ENCODE measurements around the gene KIF5C.

The KIF5C gene

GRCh38 chr2:148968776-148969319 lies 93.8 kb downstream of the KIF5C start:
- TF ChIP-seq ZNF19 (tag by site-specific recombination; IDR thresholded peaks at IDR 0.05; ENCODE audit: low read depth): no peak
- TF ChIP-seq GLIS2 (tag by site-specific recombination; IDR thresholded peaks at IDR 0.05): no peak
- TF ChIP-seq, protein P1, sequence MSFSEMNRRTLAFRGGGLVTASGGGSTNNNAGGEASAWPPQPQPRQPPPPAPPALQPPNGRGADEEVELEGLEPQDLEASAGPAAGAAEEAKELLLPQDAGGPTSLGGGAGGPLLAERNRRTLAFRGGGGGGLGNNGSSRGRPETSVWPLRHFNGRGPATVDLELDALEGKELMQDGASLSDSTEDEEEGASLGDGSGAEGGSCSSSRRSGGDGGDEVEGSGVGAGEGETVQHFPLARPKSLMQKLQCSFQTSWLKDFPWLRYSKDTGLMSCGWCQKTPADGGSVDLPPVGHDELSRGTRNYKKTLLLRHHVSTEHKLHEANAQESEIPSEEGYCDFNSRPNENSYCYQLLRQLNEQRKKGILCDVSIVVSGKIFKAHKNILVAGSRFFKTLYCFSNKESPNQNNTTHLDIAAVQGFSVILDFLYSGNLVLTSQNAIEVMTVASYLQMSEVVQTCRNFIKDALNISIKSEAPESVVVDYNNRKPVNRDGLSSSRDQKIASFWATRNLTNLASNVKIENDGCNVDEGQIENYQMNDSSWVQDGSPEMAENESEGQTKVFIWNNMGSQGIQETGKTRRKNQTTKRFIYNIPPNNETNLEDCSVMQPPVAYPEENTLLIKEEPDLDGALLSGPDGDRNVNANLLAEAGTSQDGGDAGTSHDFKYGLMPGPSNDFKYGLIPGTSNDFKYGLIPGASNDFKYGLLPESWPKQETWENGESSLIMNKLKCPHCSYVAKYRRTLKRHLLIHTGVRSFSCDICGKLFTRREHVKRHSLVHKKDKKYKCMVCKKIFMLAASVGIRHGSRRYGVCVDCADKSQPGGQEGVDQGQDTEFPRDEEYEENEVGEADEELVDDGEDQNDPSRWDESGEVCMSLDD (tag by site-specific recombination; IDR thresholded peaks at IDR 0.05): no peak
- no peak for TF ChIP-seq SP3 (tag by site-specific recombination; IDR thresholded peaks at IDR 0.05)
- TF ChIP-seq ZNF140 (tag by site-specific recombination; IDR thresholded peaks at IDR 0.05): no peak
- TF ChIP-seq, protein P2, sequence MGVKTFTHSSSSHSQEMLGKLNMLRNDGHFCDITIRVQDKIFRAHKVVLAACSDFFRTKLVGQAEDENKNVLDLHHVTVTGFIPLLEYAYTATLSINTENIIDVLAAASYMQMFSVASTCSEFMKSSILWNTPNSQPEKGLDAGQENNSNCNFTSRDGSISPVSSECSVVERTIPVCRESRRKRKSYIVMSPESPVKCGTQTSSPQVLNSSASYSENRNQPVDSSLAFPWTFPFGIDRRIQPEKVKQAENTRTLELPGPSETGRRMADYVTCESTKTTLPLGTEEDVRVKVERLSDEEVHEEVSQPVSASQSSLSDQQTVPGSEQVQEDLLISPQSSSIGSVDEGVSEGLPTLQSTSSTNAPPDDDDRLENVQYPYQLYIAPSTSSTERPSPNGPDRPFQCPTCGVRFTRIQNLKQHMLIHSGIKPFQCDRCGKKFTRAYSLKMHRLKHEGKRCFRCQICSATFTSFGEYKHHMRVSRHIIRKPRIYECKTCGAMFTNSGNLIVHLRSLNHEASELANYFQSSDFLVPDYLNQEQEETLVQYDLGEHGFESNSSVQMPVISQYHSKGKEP (tag by site-specific recombination; IDR thresholded peaks at IDR 0.05): no peak
- TF ChIP-seq, protein P3, sequence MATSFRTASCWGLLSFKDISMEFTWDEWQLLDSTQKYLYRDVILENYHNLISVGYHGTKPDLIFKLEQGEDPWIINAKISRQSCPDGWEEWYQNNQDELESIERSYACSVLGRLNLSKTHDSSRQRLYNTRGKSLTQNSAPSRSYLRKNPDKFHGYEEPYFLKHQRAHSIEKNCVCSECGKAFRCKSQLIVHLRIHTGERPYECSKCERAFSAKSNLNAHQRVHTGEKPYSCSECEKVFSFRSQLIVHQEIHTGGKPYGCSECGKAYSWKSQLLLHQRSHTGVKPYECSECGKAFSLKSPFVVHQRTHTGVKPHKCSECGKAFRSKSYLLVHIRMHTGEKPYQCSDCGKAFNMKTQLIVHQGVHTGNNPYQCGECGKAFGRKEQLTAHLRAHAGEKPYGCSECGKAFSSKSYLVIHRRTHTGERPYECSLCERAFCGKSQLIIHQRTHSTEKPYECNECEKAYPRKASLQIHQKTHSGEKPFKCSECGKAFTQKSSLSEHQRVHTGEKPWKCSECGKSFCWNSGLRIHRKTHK (tag by site-specific recombination; IDR thresholded peaks at IDR 0.05): no peak
- no peak for TF ChIP-seq ZNF792 (tag by site-specific recombination; IDR thresholded peaks at IDR 0.05)
- TF ChIP-seq GLIS1 (tag by site-specific recombination; IDR thresholded peaks at IDR 0.05): no peak
- Histone ChIP-seq H3K36me3 (ENCODE audit: control insufficient read depth in 2 of 2, insufficient read depth in 1 of 2, low read length in 2 of 2) (peaks cover 0 to 60% of the 10 kb centered on the region in 2 experiments; a peak in 1 of 3 replicates), H3K27ac (ENCODE audit: extremely low read depth, low read depth, low read length) (no peak overlapping the region), H3K4me1 (ENCODE audit: control insufficient read depth, insufficient read depth, low read length) (no peaks in the 10 kb centered on the region), H3K9me3 (ENCODE audit: control insufficient read depth, insufficient read depth, low read depth, low read length) (no peaks in the 10 kb centered on the region), H3K4me3 (ENCODE audit: low read depth, low read length) (no peak overlapping the region)
- ChIA-PET CTCF (interaction anchor here (0.6 kb wide), 1 partner anchor 818 kb away, joined by 3 read pairs; no protein-coding TSS in a partner anchor), POLR2A (no interaction called here)

DNA sequence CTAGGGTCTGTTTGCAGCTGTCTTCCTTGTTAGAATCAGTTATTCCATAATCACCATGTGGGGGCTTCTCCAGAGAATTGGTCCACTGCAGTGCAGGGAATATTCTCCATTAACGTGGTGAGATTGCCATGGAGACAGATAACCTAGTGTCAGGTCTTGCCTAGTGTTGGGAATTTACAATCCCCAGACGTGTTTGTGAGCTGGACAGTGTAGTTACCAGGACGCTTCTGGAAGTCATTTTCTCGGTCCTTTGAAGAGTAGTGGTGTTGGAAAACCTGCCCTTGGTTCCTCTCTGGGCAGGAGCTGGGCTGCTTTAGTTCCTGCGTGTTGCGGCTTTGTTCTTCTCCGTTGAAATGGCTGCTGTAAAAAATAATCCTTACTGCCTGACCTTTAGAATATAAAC lies 94.6 kb downstream of the KIF5C start:
- CTCF ChIA-PET: no interaction called here
- TF ChIP-seq, protein P4, sequence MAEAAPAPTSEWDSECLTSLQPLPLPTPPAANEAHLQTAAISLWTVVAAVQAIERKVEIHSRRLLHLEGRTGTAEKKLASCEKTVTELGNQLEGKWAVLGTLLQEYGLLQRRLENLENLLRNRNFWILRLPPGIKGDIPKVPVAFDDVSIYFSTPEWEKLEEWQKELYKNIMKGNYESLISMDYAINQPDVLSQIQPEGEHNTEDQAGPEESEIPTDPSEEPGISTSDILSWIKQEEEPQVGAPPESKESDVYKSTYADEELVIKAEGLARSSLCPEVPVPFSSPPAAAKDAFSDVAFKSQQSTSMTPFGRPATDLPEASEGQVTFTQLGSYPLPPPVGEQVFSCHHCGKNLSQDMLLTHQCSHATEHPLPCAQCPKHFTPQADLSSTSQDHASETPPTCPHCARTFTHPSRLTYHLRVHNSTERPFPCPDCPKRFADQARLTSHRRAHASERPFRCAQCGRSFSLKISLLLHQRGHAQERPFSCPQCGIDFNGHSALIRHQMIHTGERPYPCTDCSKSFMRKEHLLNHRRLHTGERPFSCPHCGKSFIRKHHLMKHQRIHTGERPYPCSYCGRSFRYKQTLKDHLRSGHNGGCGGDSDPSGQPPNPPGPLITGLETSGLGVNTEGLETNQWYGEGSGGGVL (tag by site-specific recombination; IDR thresholded peaks at IDR 0.05): no peak
- TF ChIP-seq ZNF530 (tag by site-specific recombination; IDR thresholded peaks at IDR 0.05; ENCODE audit: low read depth) (no peak), INSM2 (tag by site-specific recombination; IDR thresholded peaks at IDR 0.05) (no peak), ZFP69B (tag by site-specific recombination; IDR thresholded peaks at IDR 0.05) (no peak), ZNF146 (tag by site-specific recombination; IDR thresholded peaks at IDR 0.05) (no peak), ZNF488 (tag by site-specific recombination; IDR thresholded peaks at IDR 0.05) (no peak), PRDM1 (tag by site-specific recombination; IDR thresholded peaks at IDR 0.05) (no peak), ZNF830 (tag by site-specific recombination; IDR thresholded peaks at IDR 0.05; ENCODE audit: low read depth) (no peak), ZNF707 (tag by site-specific recombination; IDR thresholded peaks at IDR 0.05) (no peak), ZNF704 (tag by site-specific recombination; IDR thresholded peaks at IDR 0.05) (no peak), BCL11B (tag by site-specific recombination; IDR thresholded peaks at IDR 0.05; ENCODE audit: low read depth) (no peak)

More for the DNA sequence above, 94.6 kb downstream of the KIF5C start:
- H3K4me3 ChIP-seq (ENCODE audit: low read depth, low read length): no peak overlapping the region
- H3K9me3 ChIP-seq (ENCODE audit: control insufficient read depth, insufficient read depth, low read depth, low read length): no peaks in the 10 kb centered on the region
- peaks cover 0 to 60% of the 10 kb centered on the region in 2 experiments; a peak in 1 of 3 replicates for H3K36me3 ChIP-seq (ENCODE audit: control insufficient read depth in 2 of 2, insufficient read depth in 1 of 2, low read length in 2 of 2)
- POLR2A ChIA-PET: no interaction called here
- H3K4me1 ChIP-seq (ENCODE audit: control insufficient read depth, insufficient read depth, low read length): no peaks in the 10 kb centered on the region
- no peak overlapping the region for H3K27ac ChIP-seq (ENCODE audit: extremely low read depth, low read depth, low read length)
